Left renal cortex interstitium (tissue), 4 donors: ENCODE measurements around the gene ZFP36L1. TPM values are rescaled to one million over a fixed set of nuclear protein-coding genes. Genes with fewer than 3 reads are reported as not detected.

Experiments
- DNase-seq, 4 donors: peaks; one replicate each; pipeline ENCODE4 v3.0.0-alpha.2; 2013; ENCODE audit warnings: low read depth in 4 of 4, low spot score in 2 of 4, missing footprints in 1 of 4
- polyA plus RNA-seq, 4 donors: library from polyadenylated mRNA; unstranded; fragments of 120-200 nt; gene quantifications; one replicate each; pipeline ENCODE4 v1.2.1, GENCODE V29; 2013; ENCODE audit not compliant: insufficient read length in 4 of 4

Gene ZFP36L1
- polyA plus RNA-seq, 4 donors = 241 to 293 (median 268) TPM

DNA sequence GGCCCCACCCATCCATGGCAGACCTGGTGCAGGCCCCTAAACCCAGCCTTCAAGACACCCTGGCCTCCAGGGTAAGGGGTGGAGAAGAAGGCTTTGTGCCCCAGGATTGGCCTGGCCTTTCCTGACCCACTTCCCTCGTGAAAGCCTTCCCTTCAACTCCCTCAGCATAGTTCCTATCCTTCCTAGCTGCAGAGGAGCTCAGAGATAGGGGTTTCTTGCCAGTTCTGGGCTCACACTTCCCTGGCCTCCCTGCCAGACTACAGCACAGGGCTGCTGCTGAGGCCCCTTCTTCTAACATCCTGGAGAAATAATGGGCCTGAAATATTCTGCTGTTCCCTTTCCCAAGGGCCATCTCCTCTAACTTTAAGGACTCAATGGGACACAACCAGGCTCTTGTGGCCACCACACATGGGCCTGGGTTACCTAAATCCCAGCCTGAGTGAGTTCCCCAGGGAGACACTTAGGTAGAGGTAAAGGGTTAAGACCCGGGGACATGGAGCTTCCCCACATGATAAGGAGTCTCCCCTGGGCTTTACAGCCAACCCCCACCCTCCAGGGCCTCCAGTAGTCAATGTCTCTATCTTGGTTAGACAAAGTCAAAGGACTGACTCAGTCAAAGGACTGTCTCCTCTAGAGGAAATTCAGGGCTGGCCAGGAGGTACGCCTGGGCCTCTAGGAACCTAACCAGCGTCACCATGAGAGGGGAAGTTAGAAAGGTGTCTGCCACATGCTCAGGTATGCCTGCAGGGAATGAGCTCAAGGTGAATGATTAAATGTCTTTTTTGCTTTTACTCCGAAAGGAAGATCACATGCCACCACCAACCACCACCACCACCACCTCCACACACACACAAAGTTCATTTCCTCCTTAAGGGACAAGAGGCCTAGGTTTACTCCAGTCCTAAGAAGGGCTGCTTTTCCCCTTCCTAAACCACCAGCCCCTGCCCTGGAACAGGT is 7.1 kb downstream of the ZFP36L1 start:
- DNase-seq = peak in 1 of 4 donors; percentile 19

DNA sequence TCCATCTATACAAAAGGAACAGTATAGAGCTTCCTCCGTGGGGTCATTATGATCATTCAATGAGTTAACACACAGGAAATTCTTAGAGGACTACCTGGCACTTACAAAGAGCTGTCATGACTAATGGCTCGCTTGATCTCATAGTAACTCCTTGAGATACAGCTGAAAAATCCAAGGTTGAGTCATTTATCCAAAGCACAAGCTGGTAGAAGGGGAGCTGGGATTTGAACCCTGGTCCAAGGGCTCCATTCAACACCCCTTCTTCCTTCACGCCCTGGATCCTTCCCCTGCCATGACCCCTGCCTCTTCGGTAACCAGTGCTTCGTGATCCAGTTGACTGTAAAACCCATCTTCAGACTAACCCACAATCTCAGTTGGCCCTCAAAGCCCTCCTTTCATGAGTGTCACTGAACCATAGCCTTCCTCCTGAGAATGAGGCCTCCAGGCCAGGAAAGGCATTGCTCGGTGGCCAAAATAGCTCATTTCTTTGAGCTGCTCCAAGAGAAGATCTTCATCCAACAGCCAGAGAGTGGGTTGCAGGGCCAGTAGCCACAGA is 7.8 kb downstream of the ZFP36L1 start:
- no peak for DNase-seq

DNA sequence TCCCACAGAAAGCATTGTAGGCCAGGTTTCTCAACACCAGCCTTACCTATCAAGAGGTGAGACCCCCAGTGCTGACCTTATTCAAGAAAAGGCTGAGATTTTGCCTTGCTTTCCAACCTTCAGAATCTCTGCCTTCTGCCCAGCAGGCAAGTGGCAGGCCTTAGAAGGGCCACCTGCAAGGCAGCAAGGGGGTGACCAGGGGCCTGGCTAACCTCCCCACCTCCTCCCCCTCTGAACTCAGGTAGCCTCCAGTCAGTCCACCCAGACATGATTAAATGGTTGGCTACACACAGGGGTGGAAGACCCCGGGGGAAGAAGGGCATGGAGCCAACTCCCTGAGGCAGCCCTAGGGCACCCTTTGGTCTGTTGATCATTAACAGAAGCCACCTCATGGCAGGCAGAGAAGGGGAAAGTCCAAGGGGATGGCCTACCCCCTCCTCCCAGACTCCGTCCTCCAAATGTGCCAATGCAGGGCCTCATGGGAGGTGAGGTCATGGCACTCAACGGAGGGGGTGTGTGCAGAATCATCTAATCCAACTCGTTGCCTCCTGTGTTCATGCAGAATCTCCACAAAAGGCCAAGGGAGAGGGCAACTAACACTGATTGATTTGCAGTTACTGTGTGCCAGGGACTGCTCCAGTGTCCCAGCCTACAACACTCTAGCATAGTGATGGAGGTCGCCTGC is 8.5 kb downstream of the ZFP36L1 start:
- DNase-seq = peak in 1 of 4 donors; percentile 80

DNA sequence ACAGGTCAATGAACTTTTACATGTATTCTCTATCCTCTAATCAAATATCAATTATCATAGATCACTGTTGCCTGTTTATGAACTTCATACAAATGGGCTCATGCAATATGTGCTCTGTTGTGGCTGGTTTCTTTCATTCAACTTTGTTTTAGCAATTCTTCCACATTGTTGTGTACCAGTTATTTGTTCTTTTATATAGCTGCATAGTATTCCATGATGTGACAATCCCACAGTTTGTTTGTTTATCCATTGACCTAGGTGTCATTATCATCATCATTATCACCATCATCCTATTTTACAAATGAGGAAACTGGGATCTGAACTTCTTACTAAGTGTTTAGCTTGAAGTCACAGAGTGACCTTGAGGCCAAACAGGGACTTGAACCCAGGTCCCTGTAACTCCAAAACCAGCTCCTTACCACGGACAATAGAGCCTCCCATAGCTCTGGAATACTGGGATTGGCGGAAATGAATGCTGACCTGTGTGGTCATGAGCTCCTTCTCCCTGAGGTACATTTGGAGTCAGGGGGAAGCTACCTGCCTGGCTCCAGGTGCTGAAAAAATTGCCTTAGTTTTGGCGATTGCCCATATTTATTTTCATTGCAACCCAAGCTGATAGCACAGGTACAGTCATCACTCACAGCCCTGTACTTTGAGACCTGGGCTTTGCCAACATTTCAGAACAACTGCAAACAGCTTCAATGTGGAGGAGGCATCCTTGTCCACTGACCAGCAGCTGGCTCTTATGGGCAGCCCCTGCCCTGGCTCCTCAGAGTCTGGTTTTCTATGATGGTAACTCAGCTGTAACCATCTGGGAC is 9.2 kb downstream of the ZFP36L1 start:
- DNase-seq = no peak

DNA sequence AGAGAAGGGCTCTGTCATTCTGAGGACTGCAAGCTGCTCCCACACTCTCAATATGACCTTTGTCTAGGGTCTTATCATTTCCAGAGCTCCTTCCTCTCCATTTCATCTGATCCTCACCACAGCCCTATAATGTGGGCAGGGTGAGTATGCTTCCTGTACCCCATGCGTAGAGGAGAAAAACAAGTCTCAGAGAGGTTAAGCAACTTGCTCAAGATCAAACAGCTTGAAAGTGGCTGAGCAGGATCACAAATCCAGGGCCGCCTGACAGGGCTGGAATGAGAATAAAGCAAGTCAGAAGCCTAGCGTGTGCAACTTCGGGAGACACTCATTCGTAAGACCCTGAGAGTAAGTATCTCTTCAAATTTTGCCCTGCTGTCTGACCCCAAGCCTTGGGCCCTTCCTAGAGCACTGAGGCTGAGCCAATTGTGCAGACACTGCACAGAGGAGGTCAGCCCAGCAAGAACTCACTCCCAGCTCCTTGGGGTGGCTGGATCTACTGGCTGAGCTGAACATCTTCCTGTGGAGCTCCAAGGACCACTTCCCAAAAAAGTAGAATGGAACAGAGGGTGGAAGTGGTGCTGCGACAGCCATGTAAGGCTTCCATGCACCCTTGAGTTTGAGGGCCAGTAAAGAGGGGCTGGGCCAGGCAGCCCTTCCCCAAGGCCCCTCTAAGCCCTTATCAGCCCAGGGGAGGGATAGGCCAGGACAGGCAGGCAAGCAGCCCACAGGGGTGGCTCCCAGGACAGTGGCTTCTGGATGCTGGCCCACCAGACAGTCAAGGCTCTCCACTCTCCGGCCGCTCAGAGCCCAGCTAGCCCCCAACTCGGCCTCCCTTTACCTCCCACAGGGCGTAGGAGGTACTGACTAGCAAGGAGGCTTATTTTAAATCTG is 10.5 kb downstream of the ZFP36L1 start:
- DNase-seq = no peak

DNA sequence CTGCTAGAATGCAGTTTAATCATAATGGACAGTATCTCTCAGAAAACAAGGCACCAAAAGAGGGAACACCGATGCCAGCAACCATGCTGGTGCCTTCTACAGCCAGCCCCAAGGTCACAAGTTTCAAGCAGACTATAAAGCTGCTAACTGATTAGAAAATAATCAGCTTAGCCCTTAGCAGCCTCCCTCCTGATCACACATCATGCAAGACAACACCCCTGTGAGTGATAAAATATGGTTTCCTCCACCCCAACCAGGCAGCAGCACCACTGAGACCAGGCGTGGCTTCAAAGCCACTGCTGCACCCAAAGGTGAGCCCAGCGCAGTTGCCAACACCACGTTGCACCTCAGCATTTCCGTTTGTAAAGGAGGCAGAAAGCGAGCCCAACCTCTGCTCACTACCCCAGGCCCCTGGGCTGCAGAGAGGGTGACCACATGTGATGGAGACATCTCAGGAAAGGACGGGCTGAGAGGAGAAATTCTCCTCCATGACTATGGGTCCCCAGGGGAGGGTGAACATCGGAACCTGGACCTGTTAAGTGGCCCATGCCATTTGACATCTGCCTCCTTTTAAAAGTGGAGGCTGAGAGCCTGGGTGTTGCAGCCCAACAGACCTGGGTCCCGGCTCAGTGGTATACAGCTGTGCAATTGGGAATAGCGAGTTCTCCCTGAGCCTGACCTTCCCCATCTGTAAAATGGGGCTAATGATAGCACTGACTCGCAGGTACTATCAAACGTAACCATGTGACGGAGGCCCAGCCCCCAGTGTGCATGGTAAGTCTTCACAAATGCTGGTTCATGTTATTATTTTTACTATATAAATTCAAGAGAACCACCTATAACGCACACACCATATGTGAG is 11.5 kb downstream of the ZFP36L1 start:
- no peak for DNase-seq

DNA sequence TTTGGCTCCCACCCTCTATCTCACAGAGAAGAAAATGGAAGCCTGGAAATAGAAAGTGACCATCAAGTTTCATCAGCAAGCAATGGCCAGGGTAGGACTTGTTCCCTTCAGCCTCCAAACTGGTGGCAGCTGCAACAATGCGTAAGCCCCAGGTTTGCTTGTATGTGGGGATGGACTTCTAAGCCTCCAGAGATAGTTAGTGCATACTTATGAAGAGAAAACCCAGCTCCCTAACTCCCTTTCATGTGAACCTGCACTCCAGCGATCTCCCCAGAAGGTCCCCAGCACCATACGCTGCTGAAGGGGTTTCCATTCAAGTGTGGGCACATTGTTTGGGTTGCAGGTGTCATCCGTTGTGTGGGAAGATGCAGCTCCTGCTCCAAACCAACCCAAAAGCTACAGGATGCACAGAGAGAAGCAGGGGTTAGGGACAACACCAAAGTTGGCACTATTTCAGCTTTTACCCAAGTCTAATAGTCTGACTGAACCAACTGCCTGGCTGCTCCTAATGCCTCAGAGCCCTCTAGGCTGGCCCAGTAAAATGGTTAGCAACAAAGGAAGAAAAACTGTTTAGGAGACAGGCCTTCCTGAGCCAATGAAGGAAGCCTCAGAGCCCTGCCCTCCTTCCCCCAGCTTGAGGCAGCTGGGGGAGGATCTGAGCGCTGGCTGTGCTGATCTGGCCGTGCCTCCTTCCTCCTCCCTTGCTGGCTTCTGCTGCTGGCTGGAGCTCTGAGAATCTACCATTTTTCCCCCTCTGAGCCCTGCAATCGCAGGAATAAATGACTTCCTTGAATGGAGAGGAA is 12.3 kb downstream of the ZFP36L1 start:
- peak in 1 of 4 donors; percentile 59 for DNase-seq

DNA sequence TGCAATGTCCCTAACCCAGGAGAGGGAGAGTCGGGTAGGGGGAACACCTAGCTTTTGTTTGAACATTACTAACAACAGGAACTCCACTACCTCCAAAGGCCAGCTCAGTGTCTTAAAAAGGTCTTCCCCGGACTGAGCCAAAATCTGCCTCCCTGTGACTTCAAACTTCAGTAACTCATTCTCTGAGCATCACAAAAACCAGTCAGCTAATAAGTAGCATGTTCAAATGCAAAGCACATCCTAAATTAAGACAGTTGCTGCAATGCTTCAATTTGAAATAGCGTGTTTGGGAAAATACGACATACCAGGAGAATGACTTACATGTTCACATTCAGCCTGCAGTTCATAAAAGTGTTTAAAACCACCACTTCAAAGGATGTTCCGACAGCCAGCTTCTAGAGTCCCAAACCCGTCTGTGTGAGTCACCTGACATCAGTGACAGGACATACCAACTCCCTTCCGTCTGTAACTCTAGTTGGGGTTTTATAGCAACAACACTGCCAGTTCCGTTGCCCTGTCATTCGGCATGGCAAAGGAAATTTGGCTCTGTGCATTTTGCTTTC is 13.0 kb downstream of the ZFP36L1 start:
- DNase-seq = peak in 1 of 4 donors; percentile 34

DNA sequence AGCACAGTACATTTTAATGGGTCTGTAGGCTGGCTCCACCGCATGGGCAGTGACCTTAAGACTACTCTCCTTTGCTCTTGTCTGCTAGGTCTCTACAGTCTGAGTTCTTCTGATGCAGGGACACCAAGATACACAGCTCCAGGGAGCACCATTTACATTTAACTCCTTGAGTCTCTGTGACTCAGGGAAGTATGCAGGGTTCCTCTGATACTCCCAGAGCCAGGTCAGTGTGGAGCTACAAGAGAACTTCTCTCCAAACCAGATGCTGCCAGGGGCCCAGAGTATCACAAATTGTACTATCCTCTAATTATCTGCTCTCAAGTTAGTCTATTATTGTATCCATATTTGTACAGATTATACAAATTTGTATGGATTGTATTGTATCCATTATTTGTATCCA is 15.2 kb downstream of the ZFP36L1 start:
- no peak for DNase-seq

DNA sequence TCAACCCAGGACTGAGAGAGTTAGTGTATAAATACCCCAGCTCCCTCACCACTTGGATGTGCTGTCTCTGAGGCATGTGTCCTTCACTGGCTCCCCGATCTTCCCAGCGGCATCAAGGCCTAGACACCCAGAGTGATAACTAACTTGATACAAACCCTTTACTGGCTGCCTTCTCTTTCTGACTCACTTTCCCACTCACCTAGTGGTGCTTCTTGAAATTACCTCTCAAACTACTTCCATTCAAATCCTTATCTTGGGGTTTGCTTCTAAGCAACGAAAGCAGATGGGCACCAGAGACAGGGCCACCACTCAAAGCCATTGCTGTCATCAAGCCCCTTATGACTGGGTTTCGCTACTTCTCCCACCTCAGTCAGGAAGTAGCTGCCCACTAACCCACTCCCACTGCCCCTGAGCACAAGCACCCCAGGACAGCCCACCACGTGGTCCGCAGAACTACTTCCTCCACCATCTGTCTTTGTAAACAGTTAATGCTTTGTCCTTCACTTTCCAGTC is 17.2 kb downstream of the ZFP36L1 start:
- DNase-seq = no peak

DNA sequence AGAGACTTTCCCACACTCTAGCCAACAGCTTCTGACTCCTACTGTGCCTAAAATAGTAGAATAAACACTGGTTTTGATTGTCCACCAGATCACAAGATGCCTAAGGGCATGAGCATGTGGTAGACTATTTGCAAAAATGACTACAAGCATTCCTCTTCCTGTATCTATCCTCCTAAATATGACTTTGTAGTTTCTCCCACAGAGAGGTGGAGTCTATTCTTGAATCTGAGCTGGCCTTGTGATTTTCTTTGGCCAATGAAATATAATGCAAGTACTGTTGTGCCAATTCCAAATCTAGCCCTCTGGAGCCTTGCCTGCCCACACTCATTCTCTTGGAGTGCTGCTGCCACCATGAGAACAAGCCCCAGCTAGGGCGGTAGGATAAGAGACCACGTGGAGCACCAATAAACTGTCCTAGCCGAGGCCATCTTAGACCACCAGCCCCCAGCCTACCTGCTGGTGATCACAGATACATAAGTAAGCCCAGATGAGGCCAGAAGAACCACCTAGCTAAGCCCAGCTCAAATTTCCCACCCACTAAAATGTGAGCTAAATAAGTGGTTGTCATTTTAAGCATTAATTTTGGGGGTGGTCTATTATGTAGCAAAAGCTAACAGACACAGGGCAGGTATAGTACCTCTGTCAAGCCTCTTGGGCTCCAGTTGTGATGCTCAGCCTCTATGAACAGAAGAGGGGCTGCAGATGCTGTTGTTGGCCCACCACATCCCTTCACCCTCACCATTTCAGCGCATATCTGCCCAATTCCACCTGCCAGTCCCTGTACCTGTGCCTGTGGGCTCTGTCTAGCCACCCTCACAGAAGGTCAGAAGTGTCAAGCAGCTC is 17.9 kb downstream of the ZFP36L1 start:
- DNase-seq = no peak

DNA sequence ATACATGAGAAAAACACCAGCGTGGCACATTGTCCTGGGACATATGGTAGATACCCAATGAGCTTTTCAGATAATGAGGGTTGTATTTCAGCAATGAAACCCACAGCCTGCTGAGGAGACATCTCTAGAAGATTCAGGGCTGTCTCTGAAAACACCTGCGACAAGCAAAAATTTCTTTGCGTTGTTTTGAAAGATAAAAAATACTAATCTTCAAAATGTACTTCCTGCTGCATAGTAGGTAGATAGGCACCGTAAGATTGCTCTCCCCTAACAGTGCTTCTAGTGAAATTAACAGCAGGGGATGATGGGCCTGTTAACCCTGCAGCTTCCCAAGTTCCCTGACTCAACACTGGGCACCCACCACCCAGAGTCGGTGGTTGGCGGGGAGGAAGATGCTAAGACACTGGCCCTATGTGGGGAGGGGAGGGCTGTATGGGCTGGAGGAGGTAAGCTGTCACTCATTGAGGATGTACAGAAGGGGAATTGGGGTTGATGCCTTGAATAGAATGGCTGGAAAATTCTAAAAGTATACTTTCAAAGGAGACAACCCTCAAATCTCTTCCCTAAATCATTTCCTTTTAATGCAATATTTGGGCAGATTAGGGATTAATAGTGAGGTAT is 20.0 kb downstream of the ZFP36L1 start:
- no peak for DNase-seq

DNA sequence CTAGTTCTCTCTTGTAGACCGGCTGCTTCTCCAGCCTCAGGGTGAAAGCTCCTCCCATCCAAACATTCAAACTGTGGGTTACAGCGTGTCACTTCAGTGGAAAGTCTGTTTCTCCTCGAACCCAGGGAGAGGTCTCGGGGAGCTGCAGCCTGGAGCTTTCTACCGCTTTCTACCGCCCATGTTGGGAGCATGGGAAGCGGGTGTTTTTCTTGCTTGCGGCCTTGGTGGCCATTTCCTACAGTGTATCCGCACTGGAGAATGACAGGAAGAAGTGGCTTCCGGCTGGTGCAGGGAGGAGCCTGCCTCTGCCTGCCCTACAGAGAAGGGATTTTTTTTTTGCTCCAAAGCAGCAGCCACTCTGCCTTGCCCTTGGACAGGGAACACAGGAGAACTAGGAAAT is 21.2 kb downstream of the ZFP36L1 start:
- no peak for DNase-seq

DNA sequence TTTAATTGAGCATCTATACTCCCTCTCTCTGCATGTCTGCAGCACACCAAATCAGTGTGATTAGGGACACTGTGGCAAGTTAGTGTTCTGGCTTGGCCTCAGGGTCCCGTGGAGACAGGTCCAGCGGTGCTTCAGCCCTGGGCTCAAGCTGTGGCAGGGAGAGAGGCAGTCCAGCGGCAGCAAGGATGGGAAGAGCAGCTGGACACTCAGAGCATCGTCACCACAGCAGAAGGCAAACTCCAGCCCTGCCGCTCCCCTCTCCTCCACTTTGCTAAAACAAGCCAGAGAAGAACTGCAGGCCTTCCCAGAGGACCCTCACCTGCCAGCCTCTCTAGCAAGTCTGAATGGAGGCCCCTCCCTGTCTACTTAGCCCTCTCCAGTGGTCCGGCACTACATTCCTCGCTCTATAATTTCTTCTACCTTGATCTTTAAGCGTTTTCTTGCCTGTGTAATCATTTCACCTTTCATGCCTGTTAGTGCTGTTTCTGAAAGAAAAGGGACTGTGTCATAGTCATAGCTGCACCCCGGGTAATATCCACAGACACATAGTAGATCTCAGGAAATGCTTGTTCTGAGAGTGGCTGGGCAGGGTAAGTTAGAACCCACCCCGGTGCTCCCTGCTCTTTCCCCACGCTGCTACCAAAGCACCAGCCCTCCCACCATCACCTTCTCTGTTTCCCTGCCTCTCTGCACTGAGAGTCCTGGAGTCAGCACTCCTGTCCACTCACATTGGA is 22.1 kb downstream of the ZFP36L1 start:
- no peak for DNase-seq

DNA sequence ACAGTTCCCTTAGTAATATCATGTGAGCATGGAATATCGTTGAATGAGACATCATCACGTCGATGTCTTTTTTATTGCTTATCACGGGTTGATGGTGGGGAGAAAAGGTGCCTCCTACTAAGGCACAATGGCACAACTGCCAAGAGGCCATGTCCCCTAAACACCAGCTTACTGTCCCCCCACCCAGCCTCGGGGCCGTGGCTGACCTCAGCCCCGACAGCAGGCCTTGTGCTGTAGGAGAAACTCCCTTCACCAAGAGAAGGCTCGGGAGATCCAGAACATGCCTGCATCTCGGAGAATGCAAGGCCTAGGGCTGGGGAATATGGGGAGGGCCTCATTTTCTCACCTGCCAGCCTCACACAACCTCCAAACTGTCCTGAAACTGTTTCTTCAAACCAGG is 22.8 kb downstream of the ZFP36L1 start:
- no peak for DNase-seq
